ENCODE measurements around the gene KRTAP5-5.
"Not testable (repeated sequence)": the region's sequence is repeated elsewhere in the genome, so short reads cannot be mapped to it uniquely, and the experiment has no call there.

The KRTAP5-5 gene

GRCh38 chr11:1643146-1643690, 13.6 kb downstream of the KRTAP5-5 start:
- Histone ChIP-seq H3K4me1 (ENCODE audit: control insufficient read depth, insufficient read depth, low read length) (no peaks in the 10 kb centered on the region), H3K9ac (ENCODE audit: low read depth, low read length) (no peak overlapping the region), H3K9me3 (ENCODE audit: control insufficient read depth, insufficient read depth, low read length) (no peaks in the 10 kb centered on the region), H3K27ac (ENCODE audit: low read depth, low read length) (no peak overlapping the region), H3K27me3 (ENCODE audit: control insufficient read depth, insufficient read depth, low read length) (no peaks in the 10 kb centered on the region), H3K4me3 (ENCODE audit: low read depth, low read length) (no peak overlapping the region), H3K36me3 (ENCODE audit: control insufficient read depth, insufficient read depth, low read length) (no peaks in the 10 kb centered on the region)

- no peak overlapping the region for H3K27ac ChIP-seq (ENCODE audit: low read depth, low read length)
- no peaks in the 10 kb centered on the region for H3K36me3 ChIP-seq (ENCODE audit: control insufficient read depth, insufficient read depth, low read length)
- H3K9ac ChIP-seq (ENCODE audit: low read depth, low read length), result no peak overlapping the region
- no peaks in the 10 kb centered on the region for H3K4me1 ChIP-seq (ENCODE audit: control insufficient read depth, insufficient read depth, low read length)
- no peaks in the 10 kb centered on the region for H3K9me3 ChIP-seq (ENCODE audit: control insufficient read depth, insufficient read depth, low read length)
- H3K27me3 ChIP-seq (ENCODE audit: control insufficient read depth, insufficient read depth, low read length), result no peaks in the 10 kb centered on the region
- H3K4me3 ChIP-seq (ENCODE audit: low read depth, low read length), result no peak overlapping the region
These were observed 15.2 kb downstream of the KRTAP5-5 start for GRCh38 chr11:1644601-1645356.

DNA sequence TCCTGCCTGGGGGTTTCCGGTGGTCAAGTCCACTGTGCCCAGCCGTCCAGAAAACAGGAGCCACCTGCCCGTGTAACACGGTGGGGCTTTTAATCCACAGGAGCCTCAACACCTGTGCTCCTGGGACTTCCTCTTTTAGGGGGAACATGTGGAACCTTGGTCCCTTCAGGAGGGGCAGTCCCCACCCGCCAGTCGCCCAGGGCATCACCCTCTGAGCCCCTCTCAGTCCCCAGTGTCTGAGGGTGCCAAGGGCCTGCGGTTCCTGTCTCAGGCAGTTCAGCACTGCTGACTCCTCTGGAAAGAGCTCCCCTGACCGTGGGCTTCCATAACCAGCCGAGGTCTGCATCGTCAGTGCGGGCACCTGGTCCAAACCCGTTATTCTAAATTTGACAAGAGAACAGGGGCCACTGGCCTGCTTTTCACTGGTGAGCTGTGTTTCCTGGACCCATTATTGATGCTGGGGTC, 15.8 kb downstream of the KRTAP5-5 start:
- H3K4me3 ChIP-seq (ENCODE audit: low read depth, low read length), result no peak overlapping the region
- no peak overlapping the region for H3K9ac ChIP-seq (ENCODE audit: low read depth, low read length)
- H3K27me3 ChIP-seq (ENCODE audit: control insufficient read depth, insufficient read depth, low read length), result no peaks in the 10 kb centered on the region
- no peak overlapping the region for H3K27ac ChIP-seq (ENCODE audit: low read depth, low read length)
- H3K36me3 ChIP-seq (ENCODE audit: control insufficient read depth, insufficient read depth, low read length), result no peaks in the 10 kb centered on the region
- no peaks in the 10 kb centered on the region for H3K9me3 ChIP-seq (ENCODE audit: control insufficient read depth, insufficient read depth, low read length)
- no peaks in the 10 kb centered on the region for H3K4me1 ChIP-seq (ENCODE audit: control insufficient read depth, insufficient read depth, low read length)

DNA sequence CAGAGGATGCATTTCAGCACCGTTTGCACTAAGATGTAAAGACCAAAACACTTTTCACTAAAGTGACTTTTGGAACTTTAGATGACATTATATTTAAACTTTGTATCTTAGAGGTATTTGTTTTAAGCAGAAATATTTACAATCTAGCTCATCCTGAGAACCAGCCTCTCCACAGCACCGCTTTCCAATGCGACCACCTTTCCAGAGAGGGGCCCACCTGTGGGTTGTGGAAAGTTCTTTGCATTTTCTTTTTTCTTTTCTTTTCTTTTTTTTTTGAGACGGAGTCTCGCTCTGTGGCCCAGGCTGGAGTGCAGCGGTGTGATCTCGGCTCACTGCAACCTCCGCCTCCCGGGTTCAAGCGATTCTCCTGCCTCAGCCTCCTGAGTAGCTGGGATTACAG, 17.0 kb downstream of the KRTAP5-5 start:
- not testable (repeated sequence) for H3K36me3 ChIP-seq (ENCODE audit: control insufficient read depth, insufficient read depth, low read length); H3K4me3 ChIP-seq (ENCODE audit: low read depth, low read length); H3K9me3 ChIP-seq (ENCODE audit: control insufficient read depth, insufficient read depth, low read length); H3K4me1 ChIP-seq (ENCODE audit: control insufficient read depth, insufficient read depth, low read length); H3K9ac ChIP-seq (ENCODE audit: low read depth, low read length); H3K27me3 ChIP-seq (ENCODE audit: control insufficient read depth, insufficient read depth, low read length); H3K27ac ChIP-seq (ENCODE audit: low read depth, low read length)

GRCh38 chr11:1647901-1648652, 18.5 kb downstream of the KRTAP5-5 start:
- Histone ChIP-seq H3K27ac (ENCODE audit: low read depth, low read length) (no peak overlapping the region), H3K36me3 (ENCODE audit: control insufficient read depth, insufficient read depth, low read length) (no peaks in the 10 kb centered on the region), H3K9me3 (ENCODE audit: control insufficient read depth, insufficient read depth, low read length) (no peaks in the 10 kb centered on the region), H3K9ac (ENCODE audit: low read depth, low read length) (no peak overlapping the region), H3K4me1 (ENCODE audit: control insufficient read depth, insufficient read depth, low read length) (no peaks in the 10 kb centered on the region; the same call in 1 of the 2 replicates), H3K4me3 (ENCODE audit: low read depth, low read length) (no peak overlapping the region), H3K27me3 (ENCODE audit: control insufficient read depth, insufficient read depth, low read length) (no peaks in the 10 kb centered on the region)

GRCh38 chr11:1648653-1649420, 19.3 kb downstream of the KRTAP5-5 start:
- Histone ChIP-seq H3K36me3 (ENCODE audit: control insufficient read depth, insufficient read depth, low read length) (no peaks in the 10 kb centered on the region), H3K27me3 (ENCODE audit: control insufficient read depth, insufficient read depth, low read length) (no peaks in the 10 kb centered on the region), H3K27ac (ENCODE audit: low read depth, low read length) (no peak overlapping the region), H3K9me3 (ENCODE audit: control insufficient read depth, insufficient read depth, low read length) (no peaks in the 10 kb centered on the region), H3K9ac (ENCODE audit: low read depth, low read length) (no peak overlapping the region), H3K4me3 (ENCODE audit: low read depth, low read length) (no peak overlapping the region), H3K4me1 (ENCODE audit: control insufficient read depth, insufficient read depth, low read length) (no peaks in the 10 kb centered on the region; the same call in 1 of the 2 replicates)

DNA sequence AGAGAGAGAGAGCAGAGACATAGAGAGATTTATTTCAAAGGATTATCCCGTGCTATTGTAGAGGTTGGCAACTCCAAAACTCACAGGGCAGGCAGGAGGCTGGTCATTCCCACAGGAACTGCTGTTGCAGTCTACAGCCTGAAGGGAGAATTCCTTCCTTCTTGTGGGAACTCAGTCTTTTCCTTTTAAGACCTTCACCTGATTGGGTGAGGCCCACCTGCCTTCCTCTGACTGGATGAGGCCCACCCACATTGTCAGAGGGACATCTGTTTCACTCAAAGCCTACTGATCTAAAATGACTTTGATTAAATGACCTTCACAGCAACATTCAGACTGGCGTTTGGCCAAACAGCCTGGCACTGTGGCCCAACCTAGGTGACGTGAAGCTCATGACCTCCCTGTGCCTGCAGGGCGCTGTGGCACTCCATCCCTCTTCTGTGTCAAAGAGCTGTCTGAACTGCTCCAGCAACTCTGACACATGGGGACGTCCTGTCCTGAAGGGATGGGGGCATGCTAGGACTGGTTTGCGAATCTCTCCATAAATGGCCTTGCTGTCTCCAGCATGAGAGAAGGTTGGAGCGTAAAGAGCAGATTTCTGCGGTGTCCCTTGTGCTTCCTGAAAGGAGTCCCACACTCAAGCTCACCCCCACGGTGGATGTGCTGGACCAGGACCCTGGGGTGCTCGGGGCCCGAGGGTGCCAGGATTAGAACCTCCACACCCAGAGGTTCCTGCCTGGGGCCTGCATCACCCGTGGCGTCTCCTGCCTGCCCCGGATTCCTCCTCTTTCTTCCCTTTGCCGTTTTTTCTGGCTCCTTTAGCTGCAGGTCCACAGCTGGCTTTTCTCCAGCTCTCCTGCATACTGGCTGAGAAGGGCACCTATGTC, 20.7 kb downstream of the KRTAP5-5 start:
- H3K27ac ChIP-seq (ENCODE audit: low read depth, low read length), result no peak overlapping the region
- H3K4me1 ChIP-seq (ENCODE audit: control insufficient read depth, insufficient read depth, low read length), result no peaks in the 10 kb centered on the region; the same call in 1 of the 2 replicates
- H3K9ac ChIP-seq (ENCODE audit: low read depth, low read length), result no peak overlapping the region
- H3K27me3 ChIP-seq (ENCODE audit: control insufficient read depth, insufficient read depth, low read length), result no peaks in the 10 kb centered on the region
- H3K4me3 ChIP-seq (ENCODE audit: low read depth, low read length), result no peak overlapping the region
- H3K36me3 ChIP-seq (ENCODE audit: control insufficient read depth, insufficient read depth, low read length), result no peaks in the 10 kb centered on the region
- no peaks in the 10 kb centered on the region for H3K9me3 ChIP-seq (ENCODE audit: control insufficient read depth, insufficient read depth, low read length)

- H3K27me3 ChIP-seq (ENCODE audit: control insufficient read depth, insufficient read depth, low read length), result no peaks in the 10 kb centered on the region
- H3K9me3 ChIP-seq (ENCODE audit: control insufficient read depth, insufficient read depth, low read length), result no peaks in the 10 kb centered on the region
- H3K4me1 ChIP-seq (ENCODE audit: control insufficient read depth, insufficient read depth, low read length), result no peaks in the 10 kb centered on the region; the same call in 1 of the 2 replicates
- H3K4me3 ChIP-seq (ENCODE audit: low read depth, low read length), result no peak overlapping the region
- H3K36me3 ChIP-seq (ENCODE audit: control insufficient read depth, insufficient read depth, low read length), result no peaks in the 10 kb centered on the region
- no peak overlapping the region for H3K9ac ChIP-seq (ENCODE audit: low read depth, low read length)
- no peak overlapping the region for H3K27ac ChIP-seq (ENCODE audit: low read depth, low read length)
These were observed 21.3 kb downstream of the KRTAP5-5 start for GRCh38 chr11:1650918-1651262.

- H3K27me3 ChIP-seq (ENCODE audit: control insufficient read depth, insufficient read depth, low read length), result no peaks in the 10 kb centered on the region
- H3K9me3 ChIP-seq (ENCODE audit: control insufficient read depth, insufficient read depth, low read length), result no peaks in the 10 kb centered on the region
- no peaks in the 10 kb centered on the region for H3K36me3 ChIP-seq (ENCODE audit: control insufficient read depth, insufficient read depth, low read length)
- no peak overlapping the region for H3K4me3 ChIP-seq (ENCODE audit: low read depth, low read length)
- H3K9ac ChIP-seq (ENCODE audit: low read depth, low read length), result no peak overlapping the region
- H3K4me1 ChIP-seq (ENCODE audit: control insufficient read depth, insufficient read depth, low read length), result no peaks in the 10 kb centered on the region; the same call in 1 of the 2 replicates
- no peak overlapping the region for H3K27ac ChIP-seq (ENCODE audit: low read depth, low read length)
These were observed 21.9 kb downstream of the KRTAP5-5 start for GRCh38 chr11:1651411-1651980.

- Histone ChIP-seq H3K27me3 (ENCODE audit: control insufficient read depth, insufficient read depth, low read length) (no peaks in the 10 kb centered on the region), H3K27ac (ENCODE audit: low read depth, low read length) (no peak overlapping the region), H3K9me3 (ENCODE audit: control insufficient read depth, insufficient read depth, low read length) (no peaks in the 10 kb centered on the region), H3K4me1 (ENCODE audit: control insufficient read depth, insufficient read depth, low read length) (no peaks in the 10 kb centered on the region; the same call in 1 of the 2 replicates), H3K9ac (ENCODE audit: low read depth, low read length) (no peak overlapping the region), H3K4me3 (ENCODE audit: low read depth, low read length) (no peak overlapping the region), H3K36me3 (ENCODE audit: control insufficient read depth, insufficient read depth, low read length) (no peaks in the 10 kb centered on the region)
These were observed 22.5 kb downstream of the KRTAP5-5 start for GRCh38 chr11:1652026-1652425.

All from HUES48 (cell line).